Endothelial cell of hepatic sinusoid (primary cell): ENCODE results near the gene R3HDM2.
"Not testable (repeated sequence)": the region's sequence is repeated elsewhere in the genome, so short reads cannot be mapped to it uniquely, and the experiment has no call there.

ENCODE experiments used
- in situ Hi-C: cut with HindIII; loops from 2 replicates; pipeline ENCODE4 v1.10.0; 2017; ENCODE audit warnings: low sequenced_read_pairs

R3HDM2 gene

DNA sequence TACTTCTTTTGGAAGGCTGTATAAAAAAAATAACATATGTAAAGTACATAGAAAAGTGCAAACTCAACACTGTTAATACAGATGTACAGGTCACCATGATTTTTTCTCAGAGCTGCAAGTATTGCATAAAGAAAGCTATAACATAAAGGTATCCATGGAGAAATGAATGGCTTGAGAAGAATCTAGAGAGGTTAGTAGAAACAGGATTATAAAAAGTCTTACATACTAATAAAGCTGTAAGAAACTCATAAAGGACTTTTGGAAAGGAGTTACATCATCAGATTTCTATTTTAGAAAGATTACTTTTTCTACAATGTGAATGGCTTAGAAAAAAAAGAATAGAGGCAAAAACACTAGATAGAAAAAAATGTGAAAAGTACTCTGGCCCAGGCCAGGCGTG is 46.4 kb downstream of the R3HDM2 start:
- in situ Hi-C loops = no loop called here

DNA sequence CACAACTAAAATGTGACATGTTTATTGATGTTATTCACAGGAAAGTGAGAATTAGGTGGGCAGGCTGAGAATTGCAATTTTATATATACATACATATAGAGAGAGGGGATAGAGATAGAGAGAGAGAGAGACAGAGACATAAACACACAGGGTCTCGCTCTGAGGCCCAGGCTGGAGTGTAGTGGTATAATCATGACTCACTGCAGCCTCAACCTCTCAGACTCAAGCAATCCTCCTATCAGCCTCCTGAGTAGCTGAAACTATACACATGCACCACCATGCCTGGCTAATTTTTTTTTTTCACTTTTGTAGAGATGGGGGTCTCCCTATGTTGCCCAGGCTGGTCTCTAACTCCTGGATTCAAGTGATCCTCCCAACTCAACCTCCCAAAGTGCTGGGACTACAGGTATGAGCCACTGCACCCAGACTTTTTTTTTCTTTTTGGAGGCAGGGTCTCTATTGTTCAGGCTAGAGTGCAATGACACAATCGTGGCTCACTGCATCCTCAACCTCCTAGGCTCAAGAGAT is 49.1 kb downstream of the R3HDM2 start:
- in situ Hi-C loops = no loop called here

GRCh38 chr12:57380300-57380699 is 50.5 kb downstream of the R3HDM2 start:
- in situ Hi-C loops = no loop called here

DNA sequence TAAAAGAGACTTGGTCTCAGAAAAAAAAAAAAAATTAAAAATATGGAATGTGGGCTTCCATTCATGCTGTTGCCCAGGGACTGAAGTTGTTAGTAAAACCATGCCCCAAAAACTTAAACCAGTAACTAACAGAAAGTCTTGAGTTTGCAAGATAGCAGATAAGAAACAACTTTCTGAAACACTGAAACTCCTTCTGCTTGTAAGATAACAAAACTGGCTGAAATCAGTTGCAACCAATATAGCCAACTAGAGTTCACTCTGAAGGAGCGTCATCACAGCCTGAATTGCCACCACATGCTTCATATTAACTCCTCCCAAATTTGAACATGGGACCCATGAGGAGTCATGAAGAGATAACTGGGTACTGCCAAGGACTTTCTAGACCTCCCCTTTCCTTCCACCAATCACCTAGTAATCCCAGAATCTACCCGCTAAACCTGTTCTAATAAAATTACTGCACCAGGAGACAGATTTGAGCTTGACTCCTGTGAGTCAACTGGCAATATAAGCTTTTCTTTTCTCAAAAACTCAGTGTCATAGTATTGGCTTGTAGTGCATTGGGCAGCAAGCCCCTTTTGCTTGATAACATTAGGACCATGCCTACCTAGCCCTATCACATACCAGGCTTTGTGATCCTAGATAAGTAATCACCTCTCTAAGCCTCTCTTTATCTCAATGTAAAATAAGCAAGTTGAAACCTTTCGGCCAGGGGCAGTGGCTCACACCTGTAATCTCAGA is 53.6 kb downstream of the R3HDM2 start:
- in situ Hi-C loops = no loop called here

DNA sequence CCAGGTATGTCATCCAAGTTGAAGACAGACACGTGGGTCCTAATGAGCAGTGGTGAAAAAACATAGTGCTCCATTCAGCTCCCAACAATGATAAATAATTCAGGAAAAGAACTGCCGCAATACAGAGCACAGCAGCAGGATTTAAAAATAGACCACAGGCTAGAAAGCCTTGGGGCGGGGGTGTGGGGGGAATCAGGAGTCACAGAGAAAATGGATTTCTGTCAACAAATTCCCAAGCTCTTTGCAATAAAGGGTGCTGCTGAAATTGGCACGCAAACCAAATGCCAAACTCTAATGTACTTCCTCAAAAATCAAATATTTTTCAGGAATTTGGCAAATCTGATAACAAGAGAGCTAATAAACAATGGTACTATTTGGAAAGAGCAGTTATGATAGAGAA is 58.6 kb downstream of the R3HDM2 start:
- in situ Hi-C loops = no loop called here

DNA sequence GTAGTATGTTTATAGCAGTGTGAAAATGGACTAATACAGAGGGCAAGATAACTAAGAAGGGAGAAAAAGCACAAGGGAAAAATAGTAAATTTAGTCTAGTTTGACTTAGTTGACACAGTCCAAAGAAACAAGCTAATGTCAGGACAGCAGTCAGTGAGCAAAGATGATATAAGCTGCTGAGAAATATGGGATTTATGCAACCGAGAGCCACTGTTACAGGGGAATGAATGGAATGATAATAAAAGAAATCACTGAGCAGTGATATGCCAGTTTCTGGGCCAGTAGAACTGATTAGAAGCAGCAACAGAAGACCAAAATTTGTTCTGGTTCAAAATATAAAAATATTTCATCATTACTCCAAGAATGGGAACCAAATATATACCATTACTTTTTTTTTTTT is 60.1 kb downstream of the R3HDM2 start:
- in situ Hi-C loops = no loop called here

- in situ Hi-C loops = no loop called here
These were observed 60.8 kb downstream of the R3HDM2 start for GRCh38 chr12:57370072-57370471.

DNA sequence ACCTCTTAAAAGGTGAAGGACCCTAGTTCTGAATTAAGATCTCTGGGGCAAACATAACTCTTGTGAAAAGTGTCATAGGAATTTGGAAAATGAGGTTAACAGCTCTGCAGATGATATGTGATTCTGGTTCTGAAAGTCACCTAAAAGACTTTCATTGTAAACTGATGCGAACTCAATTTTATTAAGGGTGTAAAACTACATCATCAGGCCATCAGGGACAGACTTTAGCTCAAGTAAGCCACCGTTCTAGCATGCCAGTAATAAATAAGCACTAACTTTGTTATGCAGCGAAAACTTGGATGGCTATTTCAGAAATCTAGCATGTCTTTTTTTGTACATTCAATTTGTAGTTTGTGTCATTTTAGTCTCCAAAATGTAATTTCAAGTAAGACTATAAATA is 61.6 kb downstream of the R3HDM2 start:
- in situ Hi-C loops = no loop called here

DNA sequence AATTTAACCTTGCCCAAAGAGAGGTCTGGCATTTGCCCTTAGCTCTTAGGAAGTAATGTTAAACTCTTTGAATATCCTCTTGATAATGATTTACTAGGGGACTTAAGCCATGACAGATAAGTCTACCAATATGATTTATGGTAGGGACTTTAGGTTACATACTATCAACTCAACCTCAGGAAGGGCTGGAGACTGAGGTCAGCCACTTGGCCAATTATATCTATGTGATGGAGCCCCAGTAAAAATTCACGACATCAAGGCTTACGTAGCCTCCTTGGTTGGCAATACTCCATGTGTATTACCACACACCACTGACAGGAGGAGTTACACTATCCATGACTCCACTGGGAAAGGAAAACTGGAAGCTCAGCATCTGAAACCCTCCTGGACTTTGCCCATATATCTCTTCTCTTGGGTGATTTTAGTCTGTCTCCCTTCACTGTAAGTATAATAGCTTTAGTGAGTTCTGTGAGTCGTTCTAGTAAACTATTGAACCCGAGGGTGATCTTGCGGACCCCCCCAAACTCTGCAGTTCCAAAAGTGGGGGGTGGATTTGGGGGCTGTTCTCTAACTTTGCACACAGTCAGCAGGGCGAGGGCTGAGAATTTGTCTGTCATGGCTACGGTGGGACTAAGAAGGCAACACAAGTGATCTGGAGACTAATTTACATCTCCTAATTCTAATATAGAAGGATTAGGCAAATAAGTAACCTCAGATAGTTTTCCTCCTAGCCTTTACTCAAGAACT is 62.3 kb downstream of the R3HDM2 start:
- in situ Hi-C loops = no loop called here

DNA sequence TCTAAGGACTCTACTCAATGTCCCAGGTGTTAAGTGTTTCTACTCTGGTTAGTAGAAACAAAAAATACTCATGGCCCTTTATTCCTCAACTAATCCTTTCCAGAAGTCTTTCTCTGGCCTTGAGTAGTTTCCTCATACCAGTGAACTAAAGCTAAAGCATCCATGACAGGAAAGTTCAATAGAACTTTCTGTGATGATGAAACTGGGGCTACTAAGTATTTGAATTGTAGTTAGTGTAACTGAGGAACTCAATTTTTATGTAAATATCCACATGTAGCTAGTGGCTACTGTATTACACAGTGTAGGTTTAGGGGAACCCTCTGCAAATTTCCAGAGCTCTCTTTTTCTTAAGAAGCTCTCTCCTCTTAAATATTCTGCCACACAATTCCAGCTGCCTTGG is 63.7 kb downstream of the R3HDM2 start:
- in situ Hi-C loops = no loop called here

DNA sequence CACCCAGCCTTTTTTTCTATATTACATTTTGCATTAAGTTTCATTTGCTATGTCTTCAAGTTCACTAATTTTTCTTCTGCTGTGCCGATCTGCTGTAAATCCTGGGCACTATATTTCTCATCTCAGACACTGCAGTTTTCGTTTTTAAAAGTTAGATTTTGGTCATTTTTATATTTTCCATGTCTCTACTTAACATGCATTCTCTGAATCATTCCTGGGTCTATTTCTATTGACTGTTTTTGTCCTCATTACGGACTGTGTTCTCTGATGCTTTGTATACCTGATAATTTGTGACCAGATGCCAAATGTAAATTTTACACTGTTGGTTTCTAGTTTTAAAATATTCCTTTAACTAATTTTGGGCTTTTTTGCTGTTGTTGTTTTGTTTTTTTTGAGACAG is 64.5 kb downstream of the R3HDM2 start:
- in situ Hi-C loops = no loop called here

DNA sequence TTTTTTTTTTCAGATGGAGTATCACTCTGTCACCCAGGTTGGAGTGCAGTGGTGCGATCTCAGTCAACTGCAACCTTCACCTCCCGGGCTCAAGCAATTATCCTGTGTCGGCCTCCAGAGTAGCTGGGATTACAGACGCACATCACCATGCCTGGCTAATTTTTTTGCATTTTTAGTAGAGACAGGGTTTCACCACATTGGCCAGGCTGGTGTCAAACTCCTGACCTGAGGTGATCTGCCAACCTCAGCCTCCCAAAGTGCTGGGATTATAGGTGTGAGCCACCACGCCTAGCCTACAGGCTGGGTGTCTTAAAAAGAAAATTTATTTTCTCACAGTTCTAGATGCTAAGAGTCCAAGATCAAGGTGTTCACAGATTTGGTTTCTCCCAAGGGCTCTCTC is 66.7 kb downstream of the R3HDM2 start:
- in situ Hi-C loops = not testable (repeated sequence)

DNA sequence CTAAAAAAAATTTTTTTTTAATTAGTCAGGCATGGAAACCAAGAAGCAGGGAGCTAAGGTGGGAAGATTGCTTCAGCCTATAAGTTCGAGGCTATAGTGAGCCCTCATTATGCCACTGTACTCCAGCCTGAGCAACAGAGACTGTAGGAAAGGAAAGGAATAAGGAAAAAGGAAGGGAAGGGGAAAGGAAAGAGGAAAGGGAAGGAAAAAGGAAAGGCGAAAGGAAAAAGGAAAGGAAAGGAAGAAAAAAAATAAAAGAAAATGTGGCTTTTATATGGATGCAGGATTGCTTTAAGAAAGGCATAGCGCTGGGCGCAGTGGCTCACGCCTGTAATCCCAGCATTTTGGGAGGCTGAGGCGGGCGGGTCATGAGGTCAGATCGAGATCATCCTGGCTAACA is 70.4 kb downstream of the R3HDM2 start:
- in situ Hi-C loops = no loop called here

DNA sequence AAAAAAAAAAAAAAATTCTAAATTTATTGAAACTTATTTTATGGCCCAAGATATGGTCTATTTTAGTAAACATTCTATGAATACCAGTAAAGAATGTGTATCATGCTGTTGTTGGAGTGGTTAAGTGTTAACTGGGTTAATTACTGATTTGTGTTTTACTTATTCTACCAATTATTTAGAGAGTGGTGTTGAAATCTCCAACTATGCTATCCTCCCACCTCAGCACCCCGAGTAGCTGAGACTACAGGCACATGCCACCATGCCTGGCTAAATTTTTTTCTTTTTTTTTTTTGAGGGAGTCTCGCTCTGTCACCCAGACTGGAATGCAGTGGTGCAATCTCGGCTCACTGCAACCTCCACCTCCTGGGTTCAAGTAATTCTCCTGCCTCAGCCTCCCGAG is 72.2 kb downstream of the R3HDM2 start:
- in situ Hi-C loops = no loop called here

DNA sequence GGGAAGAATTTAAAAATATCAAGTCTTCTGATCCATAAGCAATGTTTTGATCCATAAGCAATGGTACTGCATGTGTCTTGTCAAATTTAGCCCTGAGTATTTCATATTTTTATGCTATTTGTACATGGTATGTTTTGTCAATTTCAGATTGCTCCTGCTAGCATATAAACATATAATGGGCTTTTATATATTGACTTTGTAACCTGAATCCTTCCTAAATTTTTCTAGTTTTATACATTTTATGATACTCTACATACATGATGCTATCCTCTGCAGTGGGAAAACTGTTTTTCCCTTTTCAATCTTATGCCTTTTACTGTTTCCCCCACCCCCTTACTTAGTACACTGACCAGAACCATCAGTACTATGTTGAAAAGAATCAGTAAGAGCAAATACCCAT is 75.1 kb downstream of the R3HDM2 start:
- in situ Hi-C loops = no loop called here

- in situ Hi-C loops = loop anchor here (5.0 kb wide), 1 partner anchor 40 kb away; no protein-coding TSS in a partner anchor
These were observed 78.7 kb downstream of the R3HDM2 start for GRCh38 chr12:57352166-57352565.

GRCh38 chr12:57347284-57347683 is 83.6 kb downstream of the R3HDM2 start:
- in situ Hi-C loops = no loop called here

DNA sequence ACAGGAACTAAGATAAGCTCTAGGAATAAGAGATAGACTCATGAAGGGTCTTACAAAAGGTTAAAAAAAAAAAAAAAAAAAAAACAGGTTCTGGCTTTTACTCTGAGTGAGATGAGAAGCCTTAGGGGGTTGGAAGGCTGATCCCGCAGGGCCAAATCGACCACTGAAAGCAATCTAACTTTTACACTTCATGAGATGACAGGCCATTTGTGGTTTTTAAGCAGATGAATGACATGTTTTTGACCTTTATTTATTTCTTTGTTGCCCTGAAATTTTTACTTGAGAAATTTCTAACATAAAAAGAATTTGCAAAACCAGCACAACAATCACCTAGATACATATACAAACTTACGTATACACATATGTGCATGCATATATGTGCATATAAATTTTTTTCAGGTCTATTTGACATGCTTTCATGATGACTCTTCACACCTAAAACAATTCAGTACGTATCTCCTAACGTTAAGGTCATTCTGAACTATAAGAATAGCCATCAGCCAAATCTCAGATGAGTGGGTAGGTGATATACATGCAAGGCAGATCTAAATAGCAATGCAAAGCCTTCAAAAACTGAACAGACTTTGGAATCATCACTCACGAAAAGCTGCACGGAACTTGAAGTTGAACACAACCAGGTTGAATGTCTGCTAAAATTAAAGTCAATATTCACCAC is 87.0 kb downstream of the R3HDM2 start:
- in situ Hi-C loops = no loop called here

DNA sequence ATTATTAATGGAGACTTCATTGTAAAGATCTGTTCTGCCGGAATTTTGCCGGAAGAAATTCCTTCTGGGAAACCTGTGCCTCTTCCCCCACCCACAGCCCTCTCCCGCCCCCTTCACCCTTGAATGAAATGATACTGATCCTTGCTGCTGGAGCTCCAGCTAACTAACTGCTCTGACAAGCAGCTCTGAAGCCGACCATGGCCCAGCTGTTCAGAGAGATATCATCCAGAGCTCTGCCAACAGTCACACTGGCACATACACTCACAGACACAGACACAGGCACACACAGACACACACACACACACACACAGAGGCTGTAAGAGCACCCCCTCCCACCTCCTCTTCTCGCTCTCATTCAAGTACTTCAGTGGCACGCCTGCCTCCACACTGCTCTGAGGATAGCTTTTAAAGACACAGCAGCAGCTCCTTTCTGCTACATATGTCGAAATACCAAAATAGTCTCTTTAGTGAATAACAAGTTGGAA is 88.6 kb downstream of the R3HDM2 start:
- in situ Hi-C loops = no loop called here

GRCh38 chr12:57341275-57341990 is 89.4 kb downstream of the R3HDM2 start:
- in situ Hi-C loops = no loop called here

DNA sequence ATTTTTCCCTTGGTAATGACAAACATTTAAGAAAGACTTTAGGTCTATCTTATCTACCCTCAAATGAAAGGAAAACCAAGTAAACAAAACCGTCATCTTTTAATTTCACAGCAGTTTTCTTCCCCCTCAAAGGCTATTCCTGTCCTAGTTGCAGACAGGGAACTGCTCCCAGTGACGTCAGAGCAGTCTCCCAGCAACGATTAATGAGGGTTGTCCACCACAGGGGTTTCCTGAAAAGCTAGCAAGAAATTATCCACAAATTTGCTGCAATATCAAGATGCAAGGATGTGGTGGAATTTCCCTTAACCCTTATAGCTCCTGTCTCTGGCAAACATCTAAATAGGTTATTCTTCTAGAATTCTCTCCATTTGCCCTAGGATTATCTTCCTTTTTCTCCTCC is 90.7 kb downstream of the R3HDM2 start:
- in situ Hi-C loops = no loop called here
